Colon (tissue), 2 donors: ENCODE measurements around the gene PSMA5.
"Not testable (repeated sequence)": the region's sequence is repeated elsewhere in the genome, so short reads cannot be mapped to it uniquely, and the experiment has no call there.

Source experiments
- FAIRE-seq: peaks from 2 replicates; lab custom pipeline; 2012; peaks lifted over from hg19 to GRCh38; lab: Jason Lieb, UNC
- donor health status: control.
- donor health status: control.

The PSMA5 gene

GRCh38 chr1:109426281-109427170, at the start of gene PSMA5:
PSMA5 (minus strand) TSS chr1:109426448; CDS start chr1:109426330, 118 bp downstream.
- no peak for FAIRE-seq

GRCh38 chr1:109475261-109475660, 49.0 kb upstream of the PSMA5 start:
- FAIRE-seq: no peak

GRCh38 chr1:109474697-109475096, 48.4 kb upstream of the PSMA5 start:
- FAIRE-seq: no peak

- FAIRE-seq: not testable (repeated sequence)
These were observed 47.2 kb upstream of the PSMA5 start for GRCh38 chr1:109473284-109474057.

- FAIRE-seq: no peak
These were observed 46.5 kb upstream of the PSMA5 start for GRCh38 chr1:109472779-109473178.

- no peak for FAIRE-seq
These were observed 44.0 kb upstream of the PSMA5 start for GRCh38 chr1:109470245-109470644.

GRCh38 chr1:109468903-109469302, 42.7 kb upstream of the PSMA5 start:
- no peak for FAIRE-seq

- FAIRE-seq: no peak
These were observed 41.8 kb upstream of the PSMA5 start for GRCh38 chr1:109468061-109468460.

GRCh38 chr1:109467301-109467777, 41.1 kb upstream of the PSMA5 start:
- no peak for FAIRE-seq

GRCh38 chr1:109466452-109467300, 40.4 kb upstream of the PSMA5 start, which contains the start of gene SYPL2:
SYPL2 (plus strand) TSS chr1:109466546; CDS start chr1:109466844, 298 bp downstream.
- FAIRE-seq: no peak

- FAIRE-seq: no peak
These were observed 39.8 kb upstream of the PSMA5 start for GRCh38 chr1:109466125-109466451.

GRCh38 chr1:109457819-109458218, 31.6 kb upstream of the PSMA5 start:
- no peak for FAIRE-seq

- FAIRE-seq: no peak
These were observed 28.4 kb upstream of the PSMA5 start for GRCh38 chr1:109454497-109455133.

GRCh38 chr1:109447524-109447923, 21.3 kb upstream of the PSMA5 start:
- FAIRE-seq: no peak

GRCh38 chr1:109445949-109446695, 19.9 kb upstream of the PSMA5 start:
- not testable (repeated sequence) for FAIRE-seq

GRCh38 chr1:109444346-109444745, 18.1 kb upstream of the PSMA5 start:
- no peak for FAIRE-seq

- FAIRE-seq: no peak
These were observed 17.2 kb upstream of the PSMA5 start for GRCh38 chr1:109443476-109443875.

GRCh38 chr1:109441069-109441468, 14.8 kb upstream of the PSMA5 start:
- FAIRE-seq: no peak

GRCh38 chr1:109438798-109439297, 12.6 kb upstream of the PSMA5 start:
- FAIRE-seq: no peak

- no peak for FAIRE-seq
These were observed 8.2 kb upstream of the PSMA5 start for GRCh38 chr1:109434484-109434883.

GRCh38 chr1:109433322-109433721, 7.1 kb upstream of the PSMA5 start:
- no peak for FAIRE-seq
